Activated B cell treated with CpG ODN at 0.5 μM for 24 hours (primary cell): ENCODE results near the gene WNT5A. TPM values are rescaled to one million over a fixed set of nuclear protein-coding genes. Genes with fewer than 3 reads are reported as not detected.

Experiments used
- ATAC-seq: fragments of 200-7000 bp; cut with Tn5 transposase; one replicate; pipeline ENCODE4 v1.10.0; 2021; ENCODE audit warnings: low read depth, mild to moderate bottlenecking, moderate library complexity
- CTCF ChIA-PET: fragments of 350-600 bp; sonication (Branson Sonifier 250); formaldehyde crosslinking; loops from one replicate; lab custom pipeline; 2021; ENCODE audit warnings: antibody characterized with exemption; lab: Charles Lee
- POLR2A ChIA-PET: fragments of 350-600 bp; sonication (Branson Sonifier 250); formaldehyde crosslinking; loops from one replicate; lab custom pipeline; 2021; ENCODE audit warnings: antibody characterized with exemption; lab: Charles Lee
- DNase-seq: peaks from one replicate; pipeline ENCODE4 v3.0.0; 2022
- H3K27ac Mint-ChIP-seq: one replicate; pipeline ENCODE4 v1.8.0; 2020; ENCODE audit warnings: mixed read lengths
- H3K27me3 Mint-ChIP-seq: one replicate; pipeline ENCODE4 v1.8.0; 2021; ENCODE audit warnings: mixed read lengths
- H3K36me3 Mint-ChIP-seq: one replicate; pipeline ENCODE4 v1.8.0; 2021; ENCODE audit warnings: low read depth, mixed read lengths
- H3K4me1 Mint-ChIP-seq: one replicate; pipeline ENCODE4 v1.8.0; 2021; ENCODE audit warnings: mixed read lengths
- H3K4me3 Mint-ChIP-seq: one replicate; pipeline ENCODE4 v1.8.0; 2020; ENCODE audit warnings: mild to moderate bottlenecking, mixed read lengths
- H3K9me3 Mint-ChIP-seq: one replicate; pipeline ENCODE4 v1.8.0; 2020; ENCODE audit warnings: mixed read lengths
- CTCF ChIP-seq: fragments of 200-600 bp; IDR thresholded peaks from one replicate; pipeline ENCODE4 v1.8.0; 2022; ENCODE audit warnings: antibody characterized with exemption, mild to moderate bottlenecking
- intact Hi-C: fragments of 100-400 bp; cut with micrococcal nuclease; formaldehyde crosslinking; loops from one replicate; pipeline ENCODE4 v1.15.1; 2024
- total RNA-seq: library from RNA; stranded (reverse); gene quantifications from 2 replicates; pipeline ENCODE4 v1.2.3, GENCODE V29; 2022

WNT5A gene
- total RNA-seq, 1 donor from 2014 or later = not detected

GRCh38 chr3:55521064-55521737, 34.1 kb upstream of the WNT5A start:
- Mint-ChIP-seq H3K27ac (no peak overlapping the region), H3K4me3 (no peak overlapping the region), H3K36me3 (no peaks in the 10 kb centered on the region), H3K27me3 (no peaks in the 10 kb centered on the region), H3K9me3 (no peaks in the 10 kb centered on the region), H3K4me1 (no peaks in the 10 kb centered on the region)
- ChIA-PET POLR2A (no interaction called here), CTCF (no interaction called here)
- intact Hi-C loops = no loop called here
- ATAC-seq = no peak
- DNase-seq = no peak
- TF ChIP-seq CTCF = no peak

GRCh38 chr3:55519019-55519418, 31.9 kb upstream of the WNT5A start:
- Mint-ChIP-seq H3K27me3 (peaks cover 2% of the 10 kb centered on the region), H3K9me3 (no peaks in the 10 kb centered on the region), H3K4me3 (no peak overlapping the region), H3K27ac (no peak overlapping the region), H3K4me1 (no peaks in the 10 kb centered on the region), H3K36me3 (no peaks in the 10 kb centered on the region)
- ChIA-PET CTCF (no interaction called here), POLR2A (no interaction called here)
- DNase-seq = no peak
- no peak for TF ChIP-seq CTCF
- intact Hi-C loops = no loop called here
- no peak for ATAC-seq

- Mint-ChIP-seq H3K9me3 (no peaks in the 10 kb centered on the region), H3K4me1 (no peaks in the 10 kb centered on the region), H3K36me3 (no peaks in the 10 kb centered on the region), H3K4me3 (no peak overlapping the region), H3K27ac (no peak overlapping the region), H3K27me3 (peaks cover 2% of the 10 kb centered on the region)
- TF ChIP-seq CTCF = no peak
- ChIA-PET POLR2A (no interaction called here), CTCF (no interaction called here)
- DNase-seq (no peak), ATAC-seq (no peak)
- intact Hi-C loops = no loop called here
Observed at GRCh38 chr3:55518451-55518850, 31.3 kb upstream of the WNT5A start.

- Mint-ChIP-seq H3K36me3 (no peaks in the 10 kb centered on the region), H3K9me3 (no peaks in the 10 kb centered on the region), H3K27ac (no peak overlapping the region), H3K27me3 (peaks cover 2% of the 10 kb centered on the region), H3K4me3 (no peak overlapping the region), H3K4me1 (no peaks in the 10 kb centered on the region)
- CTCF ChIA-PET = no interaction called here
- POLR2A ChIA-PET = no interaction called here
- no peak for DNase-seq
- ATAC-seq = no peak
- intact Hi-C loops = no loop called here
- no peak for TF ChIP-seq CTCF
Observed at GRCh38 chr3:55516392-55517030, 29.4 kb upstream of the WNT5A start.

GRCh38 chr3:55515550-55516246, 28.6 kb upstream of the WNT5A start:
- Mint-ChIP-seq H3K4me3 (no peak overlapping the region), H3K4me1 (no peaks in the 10 kb centered on the region), H3K27me3 (peaks cover 2% of the 10 kb centered on the region), H3K27ac (no peak overlapping the region), H3K36me3 (no peaks in the 10 kb centered on the region), H3K9me3 (no peaks in the 10 kb centered on the region)
- DNase-seq (no peak), ATAC-seq (no peak)
- POLR2A ChIA-PET = no interaction called here
- CTCF ChIA-PET = no interaction called here
- TF ChIP-seq CTCF = no peak
- intact Hi-C loops = no loop called here
